Inflammatory macrophage (primary cell): ENCODE data around the gene OR6S1.
"Not testable (repeated sequence)": the region's sequence is repeated elsewhere in the genome, so short reads cannot be mapped to it uniquely, and the experiment has no call there.

Source experiments
- DNase-seq, 2 donors: peaks; one replicate each; pipeline ENCODE4 v3.0.0-alpha.2; 2020 to 2022

The OR6S1 gene

GRCh38 chr14:20630340-20631022 lies 11.0 kb downstream of the OR6S1 start:
- peak in 1 of 2 donors; percentile 11 for DNase-seq

GRCh38 chr14:20628063-20628854 lies 13.2 kb downstream of the OR6S1 start:
- no peak for DNase-seq

- no peak for DNase-seq
These were observed 14.0 kb downstream of the OR6S1 start for GRCh38 chr14:20627346-20628027.

GRCh38 chr14:20626274-20626673 lies 15.2 kb downstream of the OR6S1 start:
- no peak for DNase-seq

GRCh38 chr14:20624495-20625070 lies 16.9 kb downstream of the OR6S1 start:
- peak; percentile 90 to 96 for DNase-seq

GRCh38 chr14:20623798-20624197 lies 17.7 kb downstream of the OR6S1 start:
- peak; percentile 45 to 57 for DNase-seq

GRCh38 chr14:20622816-20623291 lies 18.6 kb downstream of the OR6S1 start:
- peak in 1 of 2 donors; percentile 22 for DNase-seq

- DNase-seq: no peak
These were observed 20.6 kb downstream of the OR6S1 start for GRCh38 chr14:20620798-20621478.

- not testable (repeated sequence) for DNase-seq
These were observed 21.8 kb downstream of the OR6S1 start for GRCh38 chr14:20619688-20620087.

GRCh38 chr14:20618271-20618749 lies 23.2 kb downstream of the OR6S1 start:
- DNase-seq: peak; percentile 26 to 67

GRCh38 chr14:20617138-20618003 lies 24.1 kb downstream of the OR6S1 start:
- peak in 1 of 2 donors; percentile 41 for DNase-seq

GRCh38 chr14:20615996-20616395 lies 25.5 kb downstream of the OR6S1 start:
- no peak for DNase-seq

- DNase-seq: no peak
These were observed 27.3 kb downstream of the OR6S1 start for GRCh38 chr14:20614038-20614840.

GRCh38 chr14:20613094-20614037 lies 28.1 kb downstream of the OR6S1 start:
- DNase-seq: peak; percentile 88 to 91

- DNase-seq: peak; percentile 29 to 45
These were observed 29.1 kb downstream of the OR6S1 start for GRCh38 chr14:20612403-20612802.

- no peak for DNase-seq
These were observed 30.2 kb downstream of the OR6S1 start for GRCh38 chr14:20611277-20611676.

- peak; percentile 60 to 67 for DNase-seq
These were observed 31.3 kb downstream of the OR6S1 start for GRCh38 chr14:20610002-20610765.
